Kidney epithelial cell (primary cell): ENCODE measurements around the gene FTH1. TPM values are rescaled to one million over a fixed set of nuclear protein-coding genes. Genes with fewer than 3 reads are reported as not detected.
"Not testable (repeated sequence)": the region's sequence is repeated elsewhere in the genome, so short reads cannot be mapped to it uniquely, and the experiment has no call there.

Experiments
- DNase-seq: peaks from one replicate; pipeline ENCODE4 v3.0.0-alpha.2; 2010; ENCODE audit warnings: low read depth
- H3K27me3 ChIP-seq: 2 replicates; pipeline ENCODE4 v1.6.0; 2011; ENCODE audit warnings: low read length; ENCODE audit not compliant: control insufficient read depth, insufficient read depth
- H3K36me3 ChIP-seq: 2 replicates; pipeline ENCODE4 v1.5.1; 2011; ENCODE audit warnings: low read length; ENCODE audit not compliant: control insufficient read depth, insufficient read depth
- H3K4me3 ChIP-seq: 2 replicates; pipeline ENCODE4 v1.5.1; 2011; ENCODE audit warnings: low read depth, mild to moderate bottlenecking, control low read depth, low read length
- total RNA-seq: library from RNA; depleted of rRNA; stranded (reverse); fragments of >200 nt; gene quantifications from 2 replicates; pipeline ENCODE4 v1.2.3, GENCODE V29; 2015
- TF ChIP-seq, protein P1 (sequence below): IDR thresholded peaks from 2 replicates; pipeline ENCODE4 v1.5.1; 2011; ENCODE audit warnings: mild to moderate bottlenecking, moderate library complexity, low read length, control low read depth, inconsistent platforms; ENCODE audit not compliant: insufficient read depth, poor library complexity, severe bottlenecking

Gene FTH1
- total RNA-seq, 1 donor from 2014 or later: 2,225 TPM

GRCh38 chr11:61956191-61957020, 11.0 kb downstream of the FTH1 start:
- DNase-seq: no peak
- Histone ChIP-seq H3K27me3 (peaks cover 5% of the 10 kb centered on the region), H3K36me3 (no peaks in the 10 kb centered on the region), H3K4me3 (no peak overlapping the region)
- TF ChIP-seq, protein P1, sequence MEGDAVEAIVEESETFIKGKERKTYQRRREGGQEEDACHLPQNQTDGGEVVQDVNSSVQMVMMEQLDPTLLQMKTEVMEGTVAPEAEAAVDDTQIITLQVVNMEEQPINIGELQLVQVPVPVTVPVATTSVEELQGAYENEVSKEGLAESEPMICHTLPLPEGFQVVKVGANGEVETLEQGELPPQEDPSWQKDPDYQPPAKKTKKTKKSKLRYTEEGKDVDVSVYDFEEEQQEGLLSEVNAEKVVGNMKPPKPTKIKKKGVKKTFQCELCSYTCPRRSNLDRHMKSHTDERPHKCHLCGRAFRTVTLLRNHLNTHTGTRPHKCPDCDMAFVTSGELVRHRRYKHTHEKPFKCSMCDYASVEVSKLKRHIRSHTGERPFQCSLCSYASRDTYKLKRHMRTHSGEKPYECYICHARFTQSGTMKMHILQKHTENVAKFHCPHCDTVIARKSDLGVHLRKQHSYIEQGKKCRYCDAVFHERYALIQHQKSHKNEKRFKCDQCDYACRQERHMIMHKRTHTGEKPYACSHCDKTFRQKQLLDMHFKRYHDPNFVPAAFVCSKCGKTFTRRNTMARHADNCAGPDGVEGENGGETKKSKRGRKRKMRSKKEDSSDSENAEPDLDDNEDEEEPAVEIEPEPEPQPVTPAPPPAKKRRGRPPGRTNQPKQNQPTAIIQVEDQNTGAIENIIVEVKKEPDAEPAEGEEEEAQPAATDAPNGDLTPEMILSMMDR: no peak

- Histone ChIP-seq H3K27me3 (peaks cover 5% of the 10 kb centered on the region), H3K36me3 (no peaks in the 10 kb centered on the region), H3K4me3 (no peak overlapping the region)
- no peak for DNase-seq
- TF ChIP-seq, protein P1: no peak
Measured at GRCh38 chr11:61955422-61956135, 11.9 kb downstream of the FTH1 start.

DNA sequence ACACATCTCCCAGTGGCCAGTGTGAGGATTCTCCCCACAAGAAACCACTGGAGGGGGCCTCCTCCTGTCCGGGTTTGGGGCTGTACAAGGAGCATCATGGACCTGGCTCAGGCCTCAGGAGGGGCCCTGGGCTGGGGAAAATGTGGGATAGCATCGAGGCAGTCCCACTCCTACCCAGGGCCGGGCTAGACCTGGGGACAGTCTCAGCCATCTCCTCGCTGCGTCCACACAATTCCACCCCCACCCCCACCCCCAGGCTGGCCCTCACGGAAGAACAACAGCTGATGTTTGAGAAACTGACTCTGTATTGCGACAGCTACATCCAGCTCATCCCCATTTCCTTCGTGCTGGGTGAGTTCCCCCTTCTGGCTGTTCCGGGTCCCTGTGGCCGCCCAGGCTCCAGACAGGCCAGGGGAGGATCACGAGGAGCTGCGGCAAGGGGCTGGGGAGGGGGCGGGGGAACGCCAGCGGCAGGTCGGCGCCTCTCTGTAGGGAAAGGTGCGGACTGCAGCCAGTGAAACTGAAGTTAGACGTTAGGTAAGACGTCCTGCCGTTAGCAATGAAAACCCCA, 12.5 kb downstream of the FTH1 start:
- TF ChIP-seq, protein P1: no peak
- no peaks in the 10 kb centered on the region for H3K36me3 ChIP-seq
- no peak overlapping the region for H3K4me3 ChIP-seq
- DNase-seq: no peak
- H3K27me3 ChIP-seq: peaks cover 5% of the 10 kb centered on the region

DNA sequence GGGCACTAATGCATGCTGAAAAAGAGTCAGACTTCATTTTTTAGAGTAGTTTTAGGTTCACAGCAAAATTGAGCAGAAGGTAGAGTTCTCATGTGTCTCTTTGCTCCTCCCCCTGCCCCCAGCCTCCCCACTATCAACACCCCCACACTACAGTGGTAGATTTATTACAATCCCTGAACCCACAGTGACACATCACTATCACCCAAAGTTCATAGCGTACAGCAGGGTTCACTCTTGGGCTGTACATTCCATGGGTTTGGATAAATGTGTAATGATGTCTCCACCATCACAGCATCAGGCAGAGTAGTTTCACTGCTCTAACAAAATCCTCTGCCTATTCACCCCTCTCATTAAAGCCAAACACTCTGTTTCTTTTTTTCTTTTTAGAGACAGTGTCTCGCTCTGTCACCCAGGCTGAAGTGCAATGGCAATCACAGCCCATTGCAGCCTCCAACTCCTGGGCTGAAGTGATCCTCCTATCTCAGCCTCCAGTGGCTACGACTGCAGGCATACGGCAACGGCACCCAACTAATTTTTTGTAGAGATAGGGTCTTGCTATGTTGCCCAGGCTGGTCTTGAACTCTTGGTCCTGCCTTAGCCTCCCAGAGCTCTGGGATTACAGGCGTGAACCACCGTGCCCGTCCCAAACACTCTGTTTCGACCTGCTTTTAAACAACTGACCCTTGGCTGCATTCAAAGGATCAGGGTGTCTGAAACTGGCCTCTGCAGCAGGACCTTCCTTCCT, 13.2 kb downstream of the FTH1 start:
- DNase-seq: no peak
- Histone ChIP-seq H3K4me3 (no peak overlapping the region), H3K36me3 (no peaks in the 10 kb centered on the region), H3K27me3 (peaks cover 5% of the 10 kb centered on the region)
- TF ChIP-seq, protein P1: no peak

GRCh38 chr11:61953632-61954031, 13.8 kb downstream of the FTH1 start:
- H3K4me3 ChIP-seq, DNase-seq, H3K27me3 ChIP-seq, H3K36me3 ChIP-seq: not testable (repeated sequence)

- Histone ChIP-seq H3K36me3 (no peaks in the 10 kb centered on the region), H3K4me3 (no peak overlapping the region), H3K27me3 (peaks cover 5% of the 10 kb centered on the region)
- no peak for DNase-seq
- TF ChIP-seq, protein P1: no peak
Measured at GRCh38 chr11:61952882-61953281, 14.6 kb downstream of the FTH1 start.
